Measurements from ENCODE around the gene AP1M1.

Gene AP1M1

DNA sequence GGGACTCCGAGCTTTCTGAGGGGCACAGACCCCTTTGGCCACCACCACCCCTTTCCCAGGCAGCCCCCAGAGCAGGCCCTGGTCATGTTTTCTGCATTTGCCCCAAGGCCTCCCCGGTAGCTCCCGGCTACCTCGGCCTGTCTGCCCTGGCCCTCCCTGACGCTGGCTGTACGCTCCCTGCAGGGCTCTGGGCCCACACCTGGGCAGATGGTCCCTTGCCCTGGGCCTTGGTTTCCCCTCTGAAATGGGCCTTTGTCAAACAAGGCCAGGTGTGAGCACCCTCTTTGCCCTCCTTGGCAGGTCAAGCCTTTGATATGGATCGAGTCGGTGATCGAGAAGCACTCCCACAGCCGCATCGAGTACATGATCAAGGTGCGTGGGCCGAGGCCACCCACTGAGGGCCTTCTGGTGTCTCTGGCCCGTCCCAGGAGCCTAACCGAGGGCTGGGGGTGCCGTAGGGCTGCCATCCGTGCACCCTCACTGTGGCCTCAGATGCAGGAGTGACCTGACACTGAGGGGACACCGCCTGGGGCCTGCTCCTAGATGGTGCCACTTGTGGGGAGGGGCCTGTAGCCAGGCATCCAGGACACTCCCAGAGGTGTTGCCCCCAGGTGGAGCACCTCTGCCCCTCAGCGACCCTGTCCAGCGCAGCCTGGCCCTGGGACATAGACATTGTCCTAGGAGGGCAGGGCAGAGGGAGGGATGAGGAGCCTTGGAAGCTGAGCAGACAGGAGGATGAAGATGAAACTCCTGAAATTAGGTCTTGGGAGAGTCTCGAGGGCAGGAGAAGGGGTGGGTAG, 30.3 kb downstream of the AP1M1 start:
- Histone ChIP-seq H3K36me3 (peaks cover 98% of the 10 kb centered on the region), H3K9me3 (no peaks in the 10 kb centered on the region), H3K27ac (no peak overlapping the region), H3K4me2 (no peak overlapping the region), H3K4me1 (peaks cover 28% of the 10 kb centered on the region), H3K4me3 (no peak overlapping the region), H3K9ac (no peak overlapping the region), H4K20me1 (peaks cover 42% of the 10 kb centered on the region), H3K27me3 (no peaks in the 10 kb centered on the region)
- no peak for TF ChIP-seq Cebpa-rat (IDR thresholded peaks at IDR 0.05)

DNA sequence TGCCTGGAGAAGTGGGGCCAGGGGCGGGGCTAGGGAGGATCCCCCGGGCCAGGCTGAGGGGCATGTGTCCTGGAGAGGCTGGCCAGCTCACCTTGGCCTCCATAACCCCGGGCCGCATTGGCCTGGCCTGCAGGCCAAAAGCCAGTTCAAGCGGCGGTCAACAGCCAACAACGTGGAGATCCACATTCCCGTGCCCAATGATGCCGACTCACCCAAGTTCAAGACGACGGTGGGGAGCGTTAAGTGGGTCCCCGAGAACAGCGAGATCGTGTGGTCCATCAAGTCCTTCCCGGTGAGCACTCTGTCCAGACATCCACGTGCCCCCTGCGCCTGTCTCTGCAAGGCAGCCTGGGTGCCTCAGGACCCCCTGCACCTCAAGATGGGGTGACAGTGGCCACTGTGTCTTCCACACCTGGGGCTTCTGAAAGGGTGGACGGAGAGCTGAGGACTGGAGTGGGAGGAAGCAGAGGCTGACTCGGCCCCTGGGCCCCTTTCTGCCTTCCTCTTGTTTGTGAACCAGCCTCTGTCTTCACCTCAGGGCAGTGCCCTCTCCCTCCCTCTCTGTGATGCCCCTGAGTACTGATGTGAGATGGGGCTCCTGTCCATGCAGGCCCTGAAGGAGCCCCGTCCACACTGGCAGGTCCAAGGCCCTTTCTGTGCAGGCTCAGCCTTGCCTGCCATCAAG, 31.1 kb downstream of the AP1M1 start:
- Histone ChIP-seq H3K4me1 (peaks cover 28% of the 10 kb centered on the region), H3K9me3 (no peaks in the 10 kb centered on the region), H3K4me2 (no peak overlapping the region), H3K36me3 (peaks cover 98% of the 10 kb centered on the region), H3K27ac (no peak overlapping the region), H3K4me3 (no peak overlapping the region), H3K9ac (no peak overlapping the region), H3K27me3 (no peaks in the 10 kb centered on the region), H4K20me1 (peaks cover 42% of the 10 kb centered on the region)
- TF ChIP-seq Cebpa-rat (IDR thresholded peaks at IDR 0.05) = no peak

DNA sequence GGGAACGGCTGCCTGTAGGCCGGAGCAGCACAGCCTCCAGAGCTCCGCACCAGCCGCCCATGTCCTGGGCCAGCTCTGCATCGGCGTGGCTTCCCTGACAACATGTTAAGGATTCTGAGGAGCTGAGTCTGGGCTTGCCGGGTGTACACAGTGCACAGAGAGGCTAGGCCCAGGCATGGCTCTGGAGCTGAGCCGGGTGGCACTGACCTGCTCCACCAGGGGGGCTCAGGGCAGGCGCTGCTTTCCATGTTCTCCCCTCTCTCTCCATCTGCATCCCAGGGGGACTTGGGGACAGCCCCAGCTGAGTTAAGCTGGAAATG, 31.6 kb downstream of the AP1M1 start:
- H4K20me1 ChIP-seq = peaks cover 42% of the 10 kb centered on the region
- no peak overlapping the region for H3K9ac ChIP-seq
- H3K4me2 ChIP-seq = no peak overlapping the region
- H3K36me3 ChIP-seq = peaks cover 98% of the 10 kb centered on the region
- no peaks in the 10 kb centered on the region for H3K27me3 ChIP-seq
- no peak overlapping the region for H3K27ac ChIP-seq
- H3K4me1 ChIP-seq = peaks cover 28% of the 10 kb centered on the region
- H3K9me3 ChIP-seq = no peaks in the 10 kb centered on the region
- no peak for TF ChIP-seq Cebpa-rat (IDR thresholded peaks at IDR 0.05)
- H3K4me3 ChIP-seq = no peak overlapping the region

DNA sequence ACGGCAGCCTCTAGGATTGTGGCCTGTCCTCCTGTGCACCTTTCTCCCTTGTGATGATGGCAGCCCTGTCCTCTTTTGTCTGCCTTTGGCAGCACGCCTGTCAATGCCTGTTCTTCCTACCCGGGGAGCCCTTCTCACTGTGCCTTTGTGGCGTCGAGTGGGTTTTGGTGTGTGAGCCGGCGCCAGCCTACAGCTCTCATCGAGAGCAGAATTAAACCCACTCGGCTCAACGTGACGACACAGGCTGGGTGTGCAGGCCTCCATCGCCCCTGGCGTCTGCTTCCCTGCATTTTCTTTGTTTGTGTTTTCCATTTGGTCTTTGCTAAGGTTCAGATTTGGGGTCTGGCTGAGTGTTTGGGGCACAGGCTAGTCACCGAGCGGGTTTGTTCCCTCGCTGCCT, 34.4 kb downstream of the AP1M1 start:
- Histone ChIP-seq H3K27me3 (no peaks in the 10 kb centered on the region), H3K4me3 (no peak overlapping the region), H3K4me2 (no peak overlapping the region), H3K36me3 (peaks cover 98% of the 10 kb centered on the region), H3K4me1 (peaks cover 27% of the 10 kb centered on the region), H4K20me1 (peaks cover 19% of the 10 kb centered on the region; the same call in 1 of the 2 replicates), H3K27ac (no peak overlapping the region), H3K9me3 (peaks cover 3% of the 10 kb centered on the region; the same call in 1 of the 2 replicates), H3K9ac (no peak overlapping the region)
- no peak for TF ChIP-seq Cebpa-rat (IDR thresholded peaks at IDR 0.05)

DNA sequence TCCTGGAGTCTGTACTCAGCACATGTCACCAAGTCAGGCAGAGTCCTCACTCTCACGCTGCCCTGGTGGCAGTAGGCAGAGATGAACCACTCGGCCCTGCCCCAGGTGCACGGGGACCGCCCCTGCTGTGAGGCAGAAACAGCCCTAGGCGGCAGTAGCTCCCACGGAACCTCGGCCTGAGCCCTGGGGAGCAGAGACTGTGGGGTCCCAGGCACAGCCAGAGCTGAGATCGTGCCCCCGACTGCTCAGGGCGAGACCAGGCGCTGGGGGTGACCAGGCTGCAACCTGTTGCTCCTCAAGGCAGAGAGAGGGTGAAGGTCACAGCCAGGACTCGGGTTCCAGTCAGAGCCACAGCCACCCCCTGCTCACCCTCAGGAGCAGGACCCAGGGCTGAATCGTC, 34.9 kb downstream of the AP1M1 start:
- H3K9me3 ChIP-seq = peaks cover 6% of the 10 kb centered on the region; the same call in 1 of the 2 replicates
- peaks cover 19% of the 10 kb centered on the region; the same call in 1 of the 2 replicates for H4K20me1 ChIP-seq
- no peak overlapping the region for H3K27ac ChIP-seq
- no peak overlapping the region for H3K4me3 ChIP-seq
- H3K27me3 ChIP-seq = no peaks in the 10 kb centered on the region
- H3K4me2 ChIP-seq = no peak overlapping the region
- H3K9ac ChIP-seq = no peak overlapping the region
- TF ChIP-seq Cebpa-rat (IDR thresholded peaks at IDR 0.05) = no peak
- H3K4me1 ChIP-seq = peaks cover 31% of the 10 kb centered on the region
- H3K36me3 ChIP-seq = peaks cover 97% of the 10 kb centered on the region

DNA sequence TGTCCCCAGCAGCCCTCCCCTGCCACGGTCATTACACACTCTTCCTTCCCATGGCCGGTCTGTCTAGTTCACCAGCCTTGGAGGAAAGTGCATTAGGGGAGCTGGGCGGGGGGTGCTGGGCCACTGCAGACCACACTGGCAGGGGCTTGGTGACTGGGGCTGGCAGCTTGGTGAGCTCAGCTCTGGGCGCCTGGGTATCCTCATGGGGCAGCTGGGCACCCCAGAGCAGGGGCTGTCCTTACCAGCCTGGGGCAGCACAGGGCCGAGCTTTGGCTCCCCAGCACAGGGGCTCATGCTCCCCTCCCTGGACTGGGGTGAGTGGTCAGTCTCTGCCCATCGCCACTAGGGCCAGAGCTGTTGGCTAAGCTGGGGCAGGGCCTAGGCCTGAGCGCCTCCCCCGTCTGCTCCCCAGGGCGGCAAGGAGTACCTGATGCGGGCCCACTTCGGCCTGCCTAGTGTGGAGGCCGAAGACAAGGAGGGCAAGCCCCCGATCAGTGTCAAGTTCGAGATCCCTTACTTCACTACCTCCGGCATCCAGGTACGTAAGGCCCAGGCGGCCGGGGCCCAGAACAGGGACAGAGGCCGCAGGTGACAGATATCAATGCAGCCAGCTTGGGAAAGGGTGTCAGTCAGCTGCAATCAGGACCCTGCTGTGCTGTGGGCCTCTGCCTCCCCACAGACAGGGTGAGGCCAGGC, 35.5 kb downstream of the AP1M1 start:
- Histone ChIP-seq H3K4me1 (peaks cover 38% of the 10 kb centered on the region), H4K20me1 (peaks cover 19% of the 10 kb centered on the region; the same call in 1 of the 2 replicates), H3K9me3 (peaks cover 6% of the 10 kb centered on the region; the same call in 1 of the 2 replicates), H3K36me3 (peaks cover 91% of the 10 kb centered on the region), H3K9ac (0 out of 2 replicates have a peak overlapping the region, but pooled peaks have one; percentile 41), H3K27ac (peak overlapping the region; percentile 55), H3K4me3 (no peak overlapping the region), H3K4me2 (peak overlapping the region; percentile 34), H3K27me3 (no peaks in the 10 kb centered on the region)
- no peak for TF ChIP-seq Cebpa-rat (IDR thresholded peaks at IDR 0.05)

DNA sequence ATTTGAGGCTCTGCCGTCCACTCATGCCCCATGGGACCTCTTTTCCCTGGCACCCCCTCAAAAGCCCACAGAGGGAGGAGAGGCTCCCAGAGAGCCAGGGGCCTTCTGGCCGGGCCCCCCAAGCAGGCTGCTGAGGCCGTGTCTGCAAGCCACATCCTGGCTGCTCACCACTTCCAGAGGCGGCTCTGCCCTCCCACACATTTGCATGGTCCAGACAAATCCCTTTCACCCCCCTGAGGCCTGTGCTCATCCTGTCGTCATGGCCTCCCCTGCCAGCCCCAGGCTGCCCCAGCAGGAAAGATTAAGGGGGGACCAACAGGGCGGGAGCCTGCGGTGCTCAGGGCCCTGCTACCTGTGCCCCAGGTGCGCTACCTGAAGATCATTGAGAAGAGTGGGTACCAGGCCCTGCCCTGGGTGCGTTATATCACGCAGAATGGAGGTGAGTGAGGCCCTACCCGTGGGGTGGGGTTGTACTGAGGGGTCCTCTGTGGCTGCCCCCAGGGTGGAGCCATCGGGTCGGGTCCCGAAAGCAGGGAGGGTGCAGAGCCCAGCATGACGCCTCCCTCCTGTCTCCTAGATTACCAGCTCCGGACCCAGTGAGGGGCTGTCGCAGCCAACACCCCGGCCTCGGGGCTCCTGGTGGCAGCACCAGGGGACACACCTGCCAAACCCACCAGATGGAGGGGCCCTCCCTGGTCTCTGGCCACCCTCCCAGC, 36.3 kb downstream of the AP1M1 start:
- peaks cover 83% of the 10 kb centered on the region for H3K36me3 ChIP-seq

DNA sequence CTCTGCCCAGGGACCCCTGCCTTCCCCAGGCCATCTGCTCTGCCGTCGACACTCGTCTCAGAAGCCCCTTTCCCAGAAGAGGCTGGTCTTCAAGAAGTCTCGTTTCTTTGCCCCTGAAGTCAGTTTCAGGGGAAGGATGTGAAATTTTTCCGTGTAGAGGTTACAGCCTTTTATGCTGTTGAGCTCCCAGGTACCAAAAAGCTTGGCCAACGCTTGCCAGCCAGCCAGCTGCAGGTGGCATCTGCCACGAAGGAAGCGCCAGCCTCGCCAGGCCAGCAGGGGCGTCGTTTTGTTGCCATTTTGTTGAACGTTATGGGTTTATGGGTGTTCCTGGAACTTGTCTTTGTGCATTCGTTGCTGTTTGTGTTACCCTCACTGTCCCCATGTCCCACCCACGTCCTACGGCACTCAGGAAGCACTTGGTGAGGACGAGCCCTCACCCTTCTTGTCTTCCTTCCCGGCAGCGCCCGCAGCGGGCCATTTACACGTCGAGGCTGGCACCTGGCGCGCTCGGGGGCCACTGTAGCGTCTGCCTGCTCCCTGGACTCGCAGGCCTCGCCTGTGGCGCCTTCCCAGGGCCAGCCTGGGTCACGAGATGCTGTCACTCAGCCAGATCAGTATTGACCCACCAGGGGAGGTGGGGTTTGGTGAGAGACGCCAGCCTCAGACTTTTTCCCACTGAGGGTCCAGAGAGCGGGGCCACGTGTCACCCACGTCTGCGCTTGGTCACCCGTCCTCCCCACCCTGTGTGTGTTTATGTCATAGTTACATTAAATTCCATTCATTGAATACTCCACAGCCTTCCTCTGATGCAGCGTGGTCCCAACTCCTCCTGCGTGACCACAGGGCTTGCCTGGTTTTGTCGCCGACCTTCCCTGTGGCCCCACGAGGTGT, 37.1 kb downstream of the AP1M1 start:
- H3K4me1 ChIP-seq = peaks cover 44% of the 10 kb centered on the region
- H3K4me2 ChIP-seq = no peak overlapping the region
- H3K27ac ChIP-seq = 0 out of 2 replicates have a peak overlapping the region, but pooled peaks have one; percentile 55
- peaks cover 75% of the 10 kb centered on the region for H3K36me3 ChIP-seq
- H3K27me3 ChIP-seq = no peaks in the 10 kb centered on the region
- no peak for TF ChIP-seq Cebpa-rat (IDR thresholded peaks at IDR 0.05)
- peaks cover 6% of the 10 kb centered on the region; the same call in 1 of the 2 replicates for H3K9me3 ChIP-seq
- peaks cover 19% of the 10 kb centered on the region; the same call in 1 of the 2 replicates for H4K20me1 ChIP-seq
- H3K4me3 ChIP-seq = no peak overlapping the region
- H3K9ac ChIP-seq = no peak overlapping the region

More for the DNA sequence above, 36.3 kb downstream of the AP1M1 start:
- Histone ChIP-seq H3K9me3 (peaks cover 6% of the 10 kb centered on the region; the same call in 1 of the 2 replicates), H3K9ac (0 out of 2 replicates have a peak overlapping the region, but pooled peaks have one; percentile 41), H3K27ac (peak overlapping the region; percentile 55), H4K20me1 (peaks cover 19% of the 10 kb centered on the region; the same call in 1 of the 2 replicates), H3K4me1 (peaks cover 44% of the 10 kb centered on the region), H3K4me2 (peak overlapping the region; percentile 34), H3K4me3 (no peak overlapping the region), H3K27me3 (no peaks in the 10 kb centered on the region)
- TF ChIP-seq Cebpa-rat (IDR thresholded peaks at IDR 0.05) = no peak

Measured in BLaER1 (cell line).